Endothelial cell (in vitro differentiated cells): ENCODE data around the gene MYL6. TPM values are rescaled to one million over a fixed set of nuclear protein-coding genes. Genes with fewer than 3 reads are reported as not detected.

ENCODE experiments used
- DNase-seq: peaks from one replicate; pipeline ENCODE4 v3.0.0; 2021; ENCODE audit warnings: low spot score
- H3K27ac Mint-ChIP-seq: one replicate; pipeline ENCODE4 v1.8.0; 2021; ENCODE audit warnings: mixed read lengths, inconsistent platforms; ENCODE audit not compliant: unreplicated experiment
- H3K27me3 Mint-ChIP-seq: one replicate; pipeline ENCODE4 v1.8.0; 2021; ENCODE audit warnings: mild to moderate bottlenecking, moderate library complexity, mixed read lengths, inconsistent platforms; ENCODE audit not compliant: unreplicated experiment
- H3K36me3 Mint-ChIP-seq: one replicate; pipeline ENCODE4 v1.8.0; 2021; ENCODE audit warnings: mild to moderate bottlenecking, low read depth, mixed read lengths, inconsistent platforms; ENCODE audit not compliant: unreplicated experiment
- H3K4me1 Mint-ChIP-seq: one replicate; pipeline ENCODE4 v1.8.0; 2021; ENCODE audit warnings: mild to moderate bottlenecking, mixed read lengths, inconsistent platforms; ENCODE audit not compliant: unreplicated experiment
- H3K4me3 Mint-ChIP-seq: one replicate; pipeline ENCODE4 v1.8.0; 2021; ENCODE audit warnings: mild to moderate bottlenecking, mixed read lengths, inconsistent platforms; ENCODE audit not compliant: unreplicated experiment
- H3K9me3 Mint-ChIP-seq: one replicate; pipeline ENCODE4 v1.8.0; 2021; ENCODE audit warnings: mixed read lengths, inconsistent platforms; ENCODE audit not compliant: unreplicated experiment
- total RNA-seq: library from RNA; stranded (reverse); fragmentation: NEBNext Ultra II Directional; extraction: Animal tissue kit (Norgen Biotek cat#: 25700); gene quantifications from one replicate; pipeline ENCODE4 v1.2.1, GENCODE V29; 2021; ENCODE audit not compliant: unreplicated experiment
- TF ChIP-seq, protein P1 (sequence below): fragments of 200-600 bp; sonication (generic); IDR thresholded peaks from one replicate; pipeline ENCODE4 v1.5.0; 2021; ENCODE audit warnings: antibody characterized with exemption; ENCODE audit not compliant: unreplicated experiment

Gene MYL6
- total RNA-seq, 1 donor from 2014 or later: 2,481 TPM

DNA sequence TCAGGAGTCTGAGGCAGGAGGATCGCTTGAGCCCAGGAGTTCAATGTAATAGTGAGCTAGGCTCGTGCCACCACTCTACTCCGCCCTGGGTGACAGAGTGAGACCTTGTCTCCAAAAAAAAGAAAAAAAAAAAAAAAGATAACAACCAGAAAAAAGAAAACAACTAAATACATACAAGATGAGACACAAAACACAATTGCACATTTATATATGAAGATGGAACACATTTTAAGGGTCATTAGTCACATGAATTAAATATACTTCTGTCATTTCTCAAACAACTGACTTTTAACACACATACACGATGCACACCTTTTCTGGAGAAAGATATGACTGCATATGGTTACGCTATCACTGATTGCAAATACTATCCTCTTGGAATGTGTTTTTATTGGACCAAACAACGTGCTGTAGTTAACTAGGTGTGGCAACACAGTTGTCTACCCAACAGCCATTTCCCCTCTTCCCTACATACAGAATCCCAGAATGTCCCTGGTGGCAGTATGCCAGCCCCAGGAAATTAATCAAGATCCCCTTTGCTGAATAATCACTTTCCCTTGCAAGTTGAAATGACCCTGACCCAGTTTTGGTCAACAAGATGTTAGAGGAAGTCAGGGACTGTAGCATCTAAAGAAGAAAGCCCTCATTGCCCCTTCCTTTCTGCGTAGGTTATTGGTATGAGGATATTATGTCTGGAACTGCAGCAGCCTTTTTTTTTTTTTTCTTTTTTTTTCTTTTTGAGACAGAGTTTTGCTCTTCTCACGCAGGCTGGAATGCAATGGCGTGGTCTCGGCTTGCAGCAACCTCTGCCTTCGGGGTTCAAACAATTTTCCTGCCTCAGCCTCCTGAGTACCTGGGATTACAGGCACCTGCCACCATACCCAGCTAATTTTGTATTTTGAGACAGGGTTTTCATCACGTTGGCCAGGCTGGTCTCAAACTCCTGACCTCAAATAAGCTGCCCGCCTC lies 11.4 kb upstream of the MYL6 start:
- Mint-ChIP-seq H3K36me3 (peaks cover 31% of the 10 kb centered on the region), H3K4me1 (peaks cover 48% of the 10 kb centered on the region), H3K4me3 (peak overlapping the region; percentile 60), H3K27me3 (peaks cover 8% of the 10 kb centered on the region), H3K9me3 (no peaks in the 10 kb centered on the region), H3K27ac (peak overlapping the region; percentile 64)
- TF ChIP-seq, protein P1, sequence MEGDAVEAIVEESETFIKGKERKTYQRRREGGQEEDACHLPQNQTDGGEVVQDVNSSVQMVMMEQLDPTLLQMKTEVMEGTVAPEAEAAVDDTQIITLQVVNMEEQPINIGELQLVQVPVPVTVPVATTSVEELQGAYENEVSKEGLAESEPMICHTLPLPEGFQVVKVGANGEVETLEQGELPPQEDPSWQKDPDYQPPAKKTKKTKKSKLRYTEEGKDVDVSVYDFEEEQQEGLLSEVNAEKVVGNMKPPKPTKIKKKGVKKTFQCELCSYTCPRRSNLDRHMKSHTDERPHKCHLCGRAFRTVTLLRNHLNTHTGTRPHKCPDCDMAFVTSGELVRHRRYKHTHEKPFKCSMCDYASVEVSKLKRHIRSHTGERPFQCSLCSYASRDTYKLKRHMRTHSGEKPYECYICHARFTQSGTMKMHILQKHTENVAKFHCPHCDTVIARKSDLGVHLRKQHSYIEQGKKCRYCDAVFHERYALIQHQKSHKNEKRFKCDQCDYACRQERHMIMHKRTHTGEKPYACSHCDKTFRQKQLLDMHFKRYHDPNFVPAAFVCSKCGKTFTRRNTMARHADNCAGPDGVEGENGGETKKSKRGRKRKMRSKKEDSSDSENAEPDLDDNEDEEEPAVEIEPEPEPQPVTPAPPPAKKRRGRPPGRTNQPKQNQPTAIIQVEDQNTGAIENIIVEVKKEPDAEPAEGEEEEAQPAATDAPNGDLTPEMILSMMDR: no peak
- no peak for DNase-seq

DNA sequence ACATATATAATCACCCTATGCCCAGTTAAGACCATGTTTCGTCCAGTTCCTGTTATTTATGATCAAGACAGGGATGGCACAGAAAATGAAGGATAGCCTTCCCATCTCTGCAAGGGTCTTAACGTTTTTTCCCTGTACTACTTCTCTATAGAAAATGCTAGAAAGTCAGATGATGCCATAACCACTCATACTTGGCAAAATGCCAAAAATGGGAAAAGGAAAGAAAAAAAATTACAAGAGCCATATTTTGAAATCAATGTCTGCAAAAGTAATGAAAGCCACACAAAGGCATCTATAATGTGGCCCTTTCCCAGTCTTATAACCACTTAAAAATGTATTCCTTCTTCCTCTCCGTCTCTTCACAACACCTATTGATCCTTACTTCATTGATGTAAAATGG lies 7.6 kb upstream of the MYL6 start:
- Mint-ChIP-seq H3K4me1 (peaks cover 36% of the 10 kb centered on the region), H3K27me3 (peaks cover 4% of the 10 kb centered on the region), H3K36me3 (peaks cover 9% of the 10 kb centered on the region), H3K27ac (no peak overlapping the region), H3K4me3 (peak overlapping the region; percentile 7), H3K9me3 (no peaks in the 10 kb centered on the region)
- TF ChIP-seq, protein P1: no peak
- DNase-seq: no peak

DNA sequence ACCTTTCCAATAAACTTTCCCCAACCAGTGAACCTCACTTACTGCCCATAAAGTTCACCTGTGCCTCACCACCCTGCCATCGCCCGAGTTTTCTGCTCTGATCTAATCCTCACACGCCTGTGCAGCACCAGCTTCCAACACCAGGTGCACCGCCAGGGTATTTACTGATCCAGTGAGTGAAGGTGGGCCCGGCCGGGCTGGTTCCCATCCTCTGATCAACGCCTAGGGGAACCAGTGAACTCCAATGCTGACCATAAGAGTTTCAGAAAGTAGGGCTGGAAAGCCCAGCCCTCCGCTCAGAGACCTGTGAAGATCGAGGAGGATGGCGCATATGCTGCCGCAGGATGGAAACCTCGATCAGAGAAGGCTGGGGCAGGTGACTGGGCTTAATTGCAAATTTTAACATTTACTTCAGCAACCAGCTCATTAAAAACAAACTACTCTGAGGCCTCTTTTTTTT lies 6.5 kb upstream of the MYL6 start:
- H3K4me1 Mint-ChIP-seq: peaks cover 28% of the 10 kb centered on the region
- no peaks in the 10 kb centered on the region for H3K9me3 Mint-ChIP-seq
- TF ChIP-seq, protein P1: peak; percentile 74
- peak; percentile 51 for DNase-seq
- H3K27me3 Mint-ChIP-seq: peaks cover 5% of the 10 kb centered on the region
- peak overlapping the region; percentile 97 for H3K4me3 Mint-ChIP-seq
- H3K27ac Mint-ChIP-seq: peak overlapping the region; percentile 87
- H3K36me3 Mint-ChIP-seq: peaks cover 11% of the 10 kb centered on the region

DNA sequence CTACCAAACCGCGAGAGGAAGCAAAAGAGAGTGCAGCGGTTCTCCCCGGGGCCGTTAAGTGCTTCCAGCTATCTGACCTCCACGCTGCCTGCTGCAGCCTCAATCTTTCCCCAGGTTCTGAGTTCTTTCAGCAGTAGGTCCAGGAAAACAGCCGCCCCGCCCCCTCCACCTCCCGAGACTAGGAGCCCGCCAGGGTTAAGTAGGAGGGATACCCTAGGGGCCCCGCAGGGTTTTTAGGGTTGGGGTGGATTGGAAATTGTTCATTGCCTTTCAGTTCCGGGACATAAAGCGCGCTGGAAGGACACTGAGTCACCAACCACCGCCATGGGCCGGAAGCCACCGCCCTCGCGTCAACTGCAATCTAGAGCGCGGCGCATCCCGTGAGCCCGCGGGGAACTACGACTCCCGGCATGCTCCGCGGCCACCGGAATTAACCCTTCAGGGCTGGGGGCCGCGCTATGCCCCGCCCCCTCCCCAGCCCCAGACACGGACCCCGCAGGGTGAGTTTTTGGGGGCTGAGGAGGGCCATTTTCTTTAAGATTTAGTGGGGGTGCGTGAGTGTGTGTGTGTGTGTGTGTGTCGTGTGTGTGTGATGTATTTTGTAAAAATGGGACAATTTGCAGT lies 5.9 kb upstream of the MYL6 start, which contains the start of gene MYL6B:
Gene MYL6B, plus strand, starts transcription at position 456 of the 624 bp plus-strand sequence. CDS start 1,332 bp downstream, outside the sequence.
- DNase-seq: peak; percentile 87
- TF ChIP-seq, protein P1: no peak
- Mint-ChIP-seq H3K4me3 (peak within 1 kb of the TSS; percentile 97), H3K9me3 (no peaks in the 10 kb centered on the region), H3K36me3 (peaks cover 11% of the 10 kb centered on the region), H3K4me1 (peaks cover 29% of the 10 kb centered on the region), H3K27me3 (peaks cover 9% of the 10 kb centered on the region), H3K27ac (peak within 1 kb of the TSS; percentile 87)
